BE2C (cell line): ENCODE results near the gene AOC1.

Experiments
- DNase-seq: peaks from one replicate; pipeline ENCODE4 v3.0.0-alpha.2; 2020
- H3K27me3 ChIP-seq: fragments of 250-450 bp; sonication (Bioruptor Pico); 2 replicates; pipeline ENCODE4 v1.5.1; 2020; ENCODE audit warnings: mild to moderate bottlenecking
- H3K36me3 ChIP-seq: fragments of 250-450 bp; sonication (Bioruptor Pico); 2 replicates; pipeline ENCODE4 v1.5.1; 2020; ENCODE audit warnings: mild to moderate bottlenecking
- H3K4me1 ChIP-seq: fragments of 250-450 bp; sonication (Bioruptor Pico); 2 replicates; pipeline ENCODE4 v1.5.1; 2020
- H3K4me3 ChIP-seq: 2 replicates; pipeline ENCODE4 v1.5.1; 2011; ENCODE audit warnings: low read depth, low read length
- H3K9me3 ChIP-seq: fragments of 250-450 bp; sonication (Bioruptor Pico); 2 replicates; pipeline ENCODE4 v1.5.1; 2020
- CTCF ChIP-seq: IDR thresholded peaks from 2 replicates; pipeline ENCODE4 v1.5.1; 2012; ENCODE audit warnings: mild to moderate bottlenecking, low read depth, low read length

The AOC1 gene

GRCh38 chr7:150855046-150855445, 2.7 kb downstream of the AOC1 start:
- no peak for DNase-seq
- H3K27me3 ChIP-seq: no peaks in the 10 kb centered on the region

DNA sequence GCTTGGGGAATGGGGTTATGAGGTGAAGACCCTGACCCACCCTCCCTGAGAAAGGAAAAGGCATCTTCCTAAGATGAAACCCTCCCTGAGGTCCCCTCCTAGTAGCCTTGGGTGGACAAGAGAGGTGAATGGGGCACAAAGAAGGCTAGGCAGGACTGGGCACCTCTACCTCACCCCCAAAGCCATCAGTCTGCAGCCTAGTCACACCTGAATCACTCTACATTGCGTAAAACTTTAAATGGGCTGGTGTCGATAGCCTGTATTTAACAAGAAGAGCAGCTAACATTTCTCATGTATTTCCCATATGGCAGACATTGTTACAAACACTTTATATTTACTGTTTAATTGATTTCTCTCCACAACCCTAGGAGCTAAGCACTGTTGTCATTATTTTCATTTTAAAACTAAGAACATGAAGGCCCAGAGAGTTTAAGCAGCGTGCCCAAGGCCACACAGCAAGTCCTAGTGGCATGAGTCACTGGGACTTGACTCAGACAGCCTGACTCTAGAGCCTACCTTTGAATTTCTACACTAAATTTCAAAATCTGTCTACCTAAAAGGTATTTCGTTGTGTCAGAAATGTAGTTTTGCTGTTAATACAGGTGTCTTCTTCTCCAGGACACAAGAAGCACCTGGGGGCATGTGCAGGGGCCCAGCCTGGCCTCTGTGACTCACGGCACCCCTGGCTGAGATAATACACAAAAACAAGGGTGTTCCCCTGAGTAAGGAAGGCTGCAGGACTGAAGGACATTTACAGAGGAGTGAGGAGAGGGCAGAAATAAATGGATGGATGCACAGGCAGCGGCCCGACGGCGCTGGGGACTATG, 3.4 kb downstream of the AOC1 start:
- DNase-seq: no peak
- no peaks in the 10 kb centered on the region for H3K4me1 ChIP-seq
- TF ChIP-seq CTCF: no peak
- H3K4me3 ChIP-seq: no peak overlapping the region
- H3K36me3 ChIP-seq: no peaks in the 10 kb centered on the region
- no peaks in the 10 kb centered on the region for H3K9me3 ChIP-seq
- no peaks in the 10 kb centered on the region for H3K27me3 ChIP-seq

More at GRCh38 chr7:150855046-150855445, 2.7 kb downstream of the AOC1 start:
- Histone ChIP-seq H3K4me1 (no peaks in the 10 kb centered on the region), H3K36me3 (no peaks in the 10 kb centered on the region), H3K9me3 (no peaks in the 10 kb centered on the region), H3K4me3 (no peak overlapping the region)
- TF ChIP-seq CTCF: no peak

DNA sequence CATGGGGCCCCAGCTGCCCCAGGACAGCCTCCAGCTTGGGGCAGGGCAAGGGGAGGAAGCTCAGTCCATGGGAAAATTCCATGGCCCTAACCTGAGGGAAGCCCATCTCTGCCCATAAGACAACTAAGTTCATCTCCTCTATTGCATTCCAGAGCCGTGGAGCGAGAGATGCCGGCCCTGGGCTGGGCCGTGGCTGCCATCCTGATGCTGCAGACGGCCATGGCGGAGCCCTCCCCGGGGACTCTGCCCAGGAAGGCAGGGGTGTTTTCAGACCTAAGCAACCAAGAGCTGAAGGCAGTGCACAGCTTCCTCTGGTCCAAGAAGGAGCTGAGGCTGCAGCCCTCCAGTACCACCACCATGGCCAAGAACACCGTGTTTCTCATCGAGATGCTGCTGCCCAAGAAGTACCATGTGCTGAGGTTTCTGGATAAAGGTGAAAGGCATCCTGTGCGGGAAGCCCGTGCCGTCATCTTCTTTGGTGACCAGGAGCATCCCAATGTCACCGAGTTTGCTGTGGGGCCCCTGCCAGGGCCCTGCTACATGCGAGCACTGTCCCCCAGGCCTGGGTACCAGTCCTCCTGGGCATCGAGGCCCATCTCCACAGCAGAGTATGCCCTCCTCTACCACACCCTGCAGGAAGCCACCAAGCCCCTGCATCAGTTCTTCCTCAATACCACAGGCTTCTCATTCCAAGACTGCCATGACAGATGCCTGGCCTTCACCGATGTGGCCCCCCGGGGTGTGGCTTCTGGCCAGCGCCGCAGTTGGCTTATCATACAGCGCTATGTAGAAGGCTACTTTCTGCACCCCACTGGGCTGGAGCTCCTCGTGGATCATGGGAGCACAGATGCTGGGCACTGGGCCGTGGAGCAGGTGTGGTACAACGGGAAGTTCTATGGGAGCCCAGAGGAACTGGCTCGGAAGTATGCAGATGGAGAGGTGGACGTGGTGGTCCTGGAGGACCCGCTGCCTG, 4.3 kb downstream of the AOC1 start:
- Histone ChIP-seq H3K4me3 (no peak overlapping the region), H3K4me1 (no peaks in the 10 kb centered on the region), H3K36me3 (no peaks in the 10 kb centered on the region), H3K9me3 (no peaks in the 10 kb centered on the region), H3K27me3 (no peaks in the 10 kb centered on the region)
- no peak for DNase-seq
- TF ChIP-seq CTCF: no peak

- H3K27me3 ChIP-seq: no peaks in the 10 kb centered on the region
- no peak for TF ChIP-seq CTCF
Measured at GRCh38 chr7:150857276-150858055, 5.1 kb downstream of the AOC1 start.

GRCh38 chr7:150858236-150859197, 6.2 kb downstream of the AOC1 start:
- H3K9me3 ChIP-seq: no peaks in the 10 kb centered on the region
- no peak for DNase-seq
- H3K36me3 ChIP-seq: no peaks in the 10 kb centered on the region
- no peaks in the 10 kb centered on the region for H3K27me3 ChIP-seq
- H3K4me1 ChIP-seq: no peaks in the 10 kb centered on the region
- no peak overlapping the region for H3K4me3 ChIP-seq
- TF ChIP-seq CTCF: no peak

More at GRCh38 chr7:150857276-150858055, 5.1 kb downstream of the AOC1 start:
- no peaks in the 10 kb centered on the region for H3K9me3 ChIP-seq
- DNase-seq: no peak
- H3K36me3 ChIP-seq: no peaks in the 10 kb centered on the region
- H3K4me1 ChIP-seq: no peaks in the 10 kb centered on the region
- H3K4me3 ChIP-seq: no peak overlapping the region
